ENCODE measurements around the gene EPB41L2.
"Not testable (repeated sequence)": the region's sequence is repeated elsewhere in the genome, so short reads cannot be mapped to it uniquely, and the experiment has no call there.

Gene EPB41L2

GRCh38 chr6:131015630-131016263 is 47.3 kb downstream of the EPB41L2 start:
- H3K4me1 ChIP-seq (ENCODE audit: control insufficient read depth, insufficient read depth, low read length, poor library complexity, severe bottlenecking) = peaks cover 15% of the 10 kb centered on the region
- H3K9me3 ChIP-seq (ENCODE audit: control insufficient read depth, low read length) = no peaks in the 10 kb centered on the region
- 81 to 90% methylated on average over 1 to 2 of the region's 3 CpGs for WGBS, 2 experiments (ENCODE audit: insufficient coverage in 2 of 2)
- peak overlapping the region; percentile 38 for H3K27ac ChIP-seq (ENCODE audit: low read depth, low read length, severe bottlenecking)
- no peaks in the 10 kb centered on the region for H3K36me3 ChIP-seq (ENCODE audit: control insufficient read depth, insufficient read depth, low read length)
- no peak overlapping the region for H3K4me3 ChIP-seq (ENCODE audit: extremely low read depth, insufficient read depth, low read length, poor library complexity, severe bottlenecking)

GRCh38 chr6:131015025-131015591 is 47.9 kb downstream of the EPB41L2 start:
- Histone ChIP-seq H3K4me3 (ENCODE audit: extremely low read depth, insufficient read depth, low read length, poor library complexity, severe bottlenecking) (no peak overlapping the region), H3K36me3 (ENCODE audit: control insufficient read depth, insufficient read depth, low read length) (no peaks in the 10 kb centered on the region), H3K27ac (ENCODE audit: low read depth, low read length, severe bottlenecking) (peak overlapping the region; percentile 33), H3K9me3 (ENCODE audit: control insufficient read depth, low read length) (no peaks in the 10 kb centered on the region), H3K4me1 (ENCODE audit: control insufficient read depth, insufficient read depth, low read length, poor library complexity, severe bottlenecking) (peaks cover 15% of the 10 kb centered on the region)
- WGBS, 2 experiments (ENCODE audit: insufficient coverage in 2 of 2) = 20 to 70% methylated on average over 1 to 3 of the region's 4 CpGs

GRCh38 chr6:131014080-131014776 is 48.8 kb downstream of the EPB41L2 start:
- H3K4me3 ChIP-seq (ENCODE audit: extremely low read depth, insufficient read depth, low read length, poor library complexity, severe bottlenecking) = no peak overlapping the region
- no peak overlapping the region for H3K27ac ChIP-seq (ENCODE audit: low read depth, low read length, severe bottlenecking)
- H3K9me3 ChIP-seq (ENCODE audit: control insufficient read depth, low read length) = peaks cover 5% of the 10 kb centered on the region
- no peaks in the 10 kb centered on the region for H3K36me3 ChIP-seq (ENCODE audit: control insufficient read depth, insufficient read depth, low read length)
- H3K4me1 ChIP-seq (ENCODE audit: control insufficient read depth, insufficient read depth, low read length, poor library complexity, severe bottlenecking) = peaks cover 15% of the 10 kb centered on the region
- WGBS, 2 experiments (ENCODE audit: insufficient coverage in 2 of 2) = 53 to 82% methylated on average over 3 of the region's 5 CpGs

- Histone ChIP-seq H3K9me3 (ENCODE audit: control insufficient read depth, low read length) (peaks cover 10% of the 10 kb centered on the region), H3K27ac (ENCODE audit: low read depth, low read length, severe bottlenecking) (no peak overlapping the region), H3K36me3 (ENCODE audit: control insufficient read depth, insufficient read depth, low read length) (no peaks in the 10 kb centered on the region), H3K4me1 (ENCODE audit: control insufficient read depth, insufficient read depth, low read length, poor library complexity, severe bottlenecking) (peaks cover 15% of the 10 kb centered on the region), H3K4me3 (ENCODE audit: extremely low read depth, insufficient read depth, low read length, poor library complexity, severe bottlenecking) (no peak overlapping the region)
- 75 to 76% methylated on average over 2 of the region's 2 CpGs for WGBS, 2 experiments (ENCODE audit: insufficient coverage in 2 of 2)
Measured at GRCh38 chr6:131013495-131013894, 49.5 kb downstream of the EPB41L2 start.

GRCh38 chr6:131009790-131010189 is 53.3 kb downstream of the EPB41L2 start:
- Histone ChIP-seq H3K36me3 (ENCODE audit: control insufficient read depth, insufficient read depth, low read length) (no peaks in the 10 kb centered on the region), H3K27ac (ENCODE audit: low read depth, low read length, severe bottlenecking) (no peak overlapping the region), H3K4me3 (ENCODE audit: extremely low read depth, insufficient read depth, low read length, poor library complexity, severe bottlenecking) (no peak overlapping the region), H3K9me3 (ENCODE audit: control insufficient read depth, low read length) (peaks cover 27% of the 10 kb centered on the region), H3K4me1 (ENCODE audit: control insufficient read depth, insufficient read depth, low read length, poor library complexity, severe bottlenecking) (peaks cover 15% of the 10 kb centered on the region)
- 80 to 100% methylated on average over 1 of the region's 2 CpGs for WGBS, 2 experiments (ENCODE audit: insufficient coverage in 2 of 2)

- not testable (repeated sequence) for H3K36me3 ChIP-seq (ENCODE audit: control insufficient read depth, insufficient read depth, low read length); H3K27ac ChIP-seq (ENCODE audit: low read depth, low read length, severe bottlenecking); H3K4me3 ChIP-seq (ENCODE audit: extremely low read depth, insufficient read depth, low read length, poor library complexity, severe bottlenecking)
- 90 to 100% methylated on average over 1 to 2 of the region's 2 CpGs for WGBS, 2 experiments (ENCODE audit: insufficient coverage in 2 of 2)
- H3K4me1 ChIP-seq (ENCODE audit: control insufficient read depth, insufficient read depth, low read length, poor library complexity, severe bottlenecking) = peaks cover 12% of the 10 kb centered on the region
- peaks cover 27% of the 10 kb centered on the region for H3K9me3 ChIP-seq (ENCODE audit: control insufficient read depth, low read length)
Measured at GRCh38 chr6:131008965-131009364, 54.1 kb downstream of the EPB41L2 start.

GRCh38 chr6:131007964-131008363 is 55.1 kb downstream of the EPB41L2 start:
- peaks cover 27% of the 10 kb centered on the region for H3K9me3 ChIP-seq (ENCODE audit: control insufficient read depth, low read length)
- H3K36me3 ChIP-seq (ENCODE audit: control insufficient read depth, insufficient read depth, low read length) = not testable (repeated sequence)
- 70 to 100% methylated on average over 3 to 5 of the region's 5 CpGs for WGBS, 2 experiments (ENCODE audit: insufficient coverage in 2 of 2)

GRCh38 chr6:131007286-131007685 is 55.8 kb downstream of the EPB41L2 start:
- H3K36me3 ChIP-seq (ENCODE audit: control insufficient read depth, insufficient read depth, low read length) = no peaks in the 10 kb centered on the region
- WGBS, 2 experiments (ENCODE audit: insufficient coverage in 2 of 2) = 100% methylated on average over 2 to 3 of the region's 5 CpGs
- no peak overlapping the region for H3K27ac ChIP-seq (ENCODE audit: low read depth, low read length, severe bottlenecking)
- H3K4me1 ChIP-seq (ENCODE audit: control insufficient read depth, insufficient read depth, low read length, poor library complexity, severe bottlenecking) = peaks cover 4% of the 10 kb centered on the region
- H3K4me3 ChIP-seq (ENCODE audit: extremely low read depth, insufficient read depth, low read length, poor library complexity, severe bottlenecking) = no peak overlapping the region
- H3K9me3 ChIP-seq (ENCODE audit: control insufficient read depth, low read length) = peaks cover 27% of the 10 kb centered on the region

More at GRCh38 chr6:131007964-131008363, 55.1 kb downstream of the EPB41L2 start:
- not testable (repeated sequence) for H3K4me1 ChIP-seq (ENCODE audit: control insufficient read depth, insufficient read depth, low read length, poor library complexity, severe bottlenecking); H3K4me3 ChIP-seq (ENCODE audit: extremely low read depth, insufficient read depth, low read length, poor library complexity, severe bottlenecking); H3K27ac ChIP-seq (ENCODE audit: low read depth, low read length, severe bottlenecking)

GRCh38 chr6:131005439-131006016 is 57.5 kb downstream of the EPB41L2 start:
- no peak overlapping the region for H3K27ac ChIP-seq (ENCODE audit: low read depth, low read length, severe bottlenecking)

GRCh38 chr6:131004936-131005335 is 58.1 kb downstream of the EPB41L2 start:
- WGBS, 2 experiments (ENCODE audit: insufficient coverage in 2 of 2) = no CpG with 5 or more reads among the region's 2 CpGs
- Histone ChIP-seq H3K27ac (ENCODE audit: low read depth, low read length, severe bottlenecking) (no peak overlapping the region), H3K9me3 (ENCODE audit: control insufficient read depth, low read length) (peaks cover 26% of the 10 kb centered on the region), H3K36me3 (ENCODE audit: control insufficient read depth, insufficient read depth, low read length) (no peaks in the 10 kb centered on the region), H3K4me1 (ENCODE audit: control insufficient read depth, insufficient read depth, low read length, poor library complexity, severe bottlenecking) (peaks cover 21% of the 10 kb centered on the region), H3K4me3 (ENCODE audit: extremely low read depth, insufficient read depth, low read length, poor library complexity, severe bottlenecking) (no peak overlapping the region)

More at GRCh38 chr6:131005439-131006016, 57.5 kb downstream of the EPB41L2 start:
- H3K4me1 ChIP-seq (ENCODE audit: control insufficient read depth, insufficient read depth, low read length, poor library complexity, severe bottlenecking) = peaks cover 16% of the 10 kb centered on the region
- no peak overlapping the region for H3K4me3 ChIP-seq (ENCODE audit: extremely low read depth, insufficient read depth, low read length, poor library complexity, severe bottlenecking)
- WGBS, 2 experiments (ENCODE audit: insufficient coverage in 2 of 2) = 88 to 89% methylated on average over 2 to 3 of the region's 3 CpGs
- H3K9me3 ChIP-seq (ENCODE audit: control insufficient read depth, low read length) = peaks cover 27% of the 10 kb centered on the region
- no peaks in the 10 kb centered on the region for H3K36me3 ChIP-seq (ENCODE audit: control insufficient read depth, insufficient read depth, low read length)
